Trophoblast cell (in vitro differentiated cells and primary cell): ENCODE data around the gene SPINDOC.

Experiments
- DNase-seq, 2 donors: peaks; one replicate each; pipeline ENCODE4 v3.0.0-alpha.2; 2016
- H2AFZ ChIP-seq: 2 replicates; pipeline ENCODE4 v1.6.1; 2013; ENCODE audit warnings: low read length, moderate library complexity, mild to moderate bottlenecking; ENCODE audit not compliant: insufficient read depth, poor library complexity
- H2AK5ac ChIP-seq: 2 replicates; pipeline ENCODE4 v1.6.1; 2013; ENCODE audit warnings: mild to moderate bottlenecking, low read length
- H2BK120ac ChIP-seq: 2 replicates; pipeline ENCODE4 v1.6.1; 2013; ENCODE audit warnings: low read length, mild to moderate bottlenecking, moderate library complexity; ENCODE audit not compliant: insufficient read depth, poor library complexity
- H2BK12ac ChIP-seq: 2 replicates; pipeline ENCODE4 v1.6.1; 2013; ENCODE audit warnings: mild to moderate bottlenecking, low read length, moderate library complexity
- H2BK5ac ChIP-seq: 2 replicates; pipeline ENCODE4 v1.6.1; 2013; ENCODE audit warnings: low read length, low read depth, moderate library complexity, mild to moderate bottlenecking; ENCODE audit not compliant: poor library complexity
- H3K14ac ChIP-seq: 2 replicates; pipeline ENCODE4 v1.6.1; 2013; ENCODE audit warnings: mild to moderate bottlenecking, low read length
- H3K18ac ChIP-seq: 2 replicates; pipeline ENCODE4 v1.6.1; 2013; ENCODE audit warnings: mild to moderate bottlenecking, low read length
- H3K23ac ChIP-seq: 2 replicates; pipeline ENCODE4 v1.6.1; 2013; ENCODE audit warnings: low read length
- H3K27ac ChIP-seq: 2 replicates; pipeline ENCODE4 v1.5.1; 2013; ENCODE audit warnings: low read depth, mild to moderate bottlenecking, inconsistent platforms, low read length, moderate library complexity
- H3K27me3 ChIP-seq: 2 replicates; pipeline ENCODE4 v1.6.1; 2013; ENCODE audit warnings: inconsistent platforms, mild to moderate bottlenecking, low read length, moderate library complexity; ENCODE audit not compliant: insufficient read depth
- H3K36me3 ChIP-seq, 2 experiments: 1 replicate in 1 of 2; 2 replicates in 1 of 2; pipeline ENCODE4 v1.6.1; 2013; ENCODE audit warnings: low read length in 2 of 2, mild to moderate bottlenecking in 2 of 2, moderate library complexity in 1 of 2; ENCODE audit not compliant: insufficient read depth in 2 of 2, control insufficient read depth in 1 of 2
- H3K4ac ChIP-seq: 2 replicates; pipeline ENCODE4 v1.6.1; 2013; ENCODE audit warnings: low read depth, mild to moderate bottlenecking, low read length, moderate library complexity
- H3K4me1 ChIP-seq, 2 experiments: 1 replicate in 1 of 2; 2 replicates in 1 of 2; pipeline ENCODE4 v1.6.1; 2013; ENCODE audit warnings: low read length in 2 of 2, mild to moderate bottlenecking in 2 of 2, moderate library complexity in 1 of 2; ENCODE audit not compliant: insufficient read depth in 2 of 2, control insufficient read depth in 1 of 2
- H3K4me2 ChIP-seq: 2 replicates; pipeline ENCODE4 v1.6.1; 2013; ENCODE audit warnings: inconsistent platforms, mild to moderate bottlenecking, low read length, moderate library complexity
- H3K4me3 ChIP-seq: 2 replicates; pipeline ENCODE4 v1.5.1; 2013; ENCODE audit warnings: mild to moderate bottlenecking, low read depth, low read length, inconsistent platforms
- H3K79me1 ChIP-seq: one replicate; pipeline ENCODE4 v1.6.1; 2013; ENCODE audit warnings: low read length
- H3K79me2 ChIP-seq: 2 replicates; pipeline ENCODE4 v1.6.1; 2013; ENCODE audit warnings: low read length, mild to moderate bottlenecking; ENCODE audit not compliant: control insufficient read depth, insufficient read depth, poor library complexity
- H3K9ac ChIP-seq: 2 replicates; pipeline ENCODE4 v1.6.1; 2013; ENCODE audit warnings: mild to moderate bottlenecking, low read length
- H3K9me3 ChIP-seq: 2 replicates; pipeline ENCODE4 v1.6.1; 2013; ENCODE audit warnings: low read depth, mild to moderate bottlenecking, control low read depth, inconsistent platforms, low read length; ENCODE audit not compliant: insufficient read depth
- H4K12ac ChIP-seq: 2 replicates; pipeline ENCODE4 v1.6.1; 2013; ENCODE audit warnings: low read depth, mild to moderate bottlenecking, low read length, moderate library complexity
- H4K8ac ChIP-seq: 2 replicates; pipeline ENCODE4 v1.6.1; 2013; ENCODE audit warnings: low read depth, mild to moderate bottlenecking, low read length, moderate library complexity
- H4K91ac ChIP-seq: one replicate; pipeline ENCODE4 v1.6.1; 2013; ENCODE audit warnings: low read depth, mild to moderate bottlenecking, low read length, moderate library complexity
- WGBS: extraction: QIAGEN DNeasy Blood & Tissue Kit; methylation state at CpG from one replicate; pipeline ENCODE4 v1.1.7; 2013; ENCODE audit warnings: missing lambda C conversion rate; ENCODE audit not compliant: insufficient read length, insufficient coverage; ENCODE audit errors: extremely low coverage; 5-methylcytosine and 5-hydroxymethylcytosine counted together

SPINDOC gene

GRCh38 chr11:63872800-63873197 is 59.5 kb downstream of the SPINDOC start:
- no peak overlapping the region for H4K8ac ChIP-seq
- no peak overlapping the region for H4K91ac ChIP-seq
- no peak for DNase-seq
- H3K4me1 ChIP-seq = peaks cover 33 to 35% of the 10 kb centered on the region in 2 experiments
- H2BK120ac ChIP-seq = no peak overlapping the region
- no peaks in the 10 kb centered on the region for H3K9me3 ChIP-seq
- no peak overlapping the region for H2BK12ac ChIP-seq
- no peak overlapping the region for H2BK5ac ChIP-seq
- no peak overlapping the region for H4K12ac ChIP-seq
- peak overlapping the region; percentile 28 for H3K27ac ChIP-seq
- H3K9ac ChIP-seq = no peak overlapping the region
- no peak overlapping the region for H3K4me3 ChIP-seq
- H3K36me3 ChIP-seq = peaks cover 8% of the 10 kb centered on the region in 2 experiments
- no peak overlapping the region for H3K23ac ChIP-seq
- no peak overlapping the region for H3K18ac ChIP-seq
- no peak overlapping the region for H2AK5ac ChIP-seq
- H3K4me2 ChIP-seq = no peak overlapping the region
- no peak overlapping the region for H3K14ac ChIP-seq
- peaks cover 2% of the 10 kb centered on the region for H3K79me1 ChIP-seq
- no peaks in the 10 kb centered on the region for H3K27me3 ChIP-seq
- peak overlapping the region; percentile 61 for H3K4ac ChIP-seq
- no peak overlapping the region for H2AFZ ChIP-seq
- WGBS = no CpG with 5 or more reads among the region's 5 CpGs
- H3K79me2 ChIP-seq = peaks cover 22% of the 10 kb centered on the region

GRCh38 chr11:63873311-63873710 is 60.1 kb downstream of the SPINDOC start:
- Histone ChIP-seq H2BK120ac (no peak overlapping the region), H3K4me3 (no peak overlapping the region)

GRCh38 chr11:63874511-63874910 is 61.3 kb downstream of the SPINDOC start:
- no peaks in the 10 kb centered on the region for H3K9me3 ChIP-seq
- H3K36me3 ChIP-seq = peaks cover 8% of the 10 kb centered on the region in 2 experiments
- H3K4me3 ChIP-seq = no peak overlapping the region
- no peak overlapping the region for H4K8ac ChIP-seq
- H3K18ac ChIP-seq = no peak overlapping the region
- H3K79me2 ChIP-seq = peaks cover 17% of the 10 kb centered on the region
- WGBS = no CpG with 5 or more reads among the region's 6 CpGs
- H3K27ac ChIP-seq = no peak overlapping the region
- peak; percentile 16 to 65 for DNase-seq
- H3K14ac ChIP-seq = no peak overlapping the region
- H2AK5ac ChIP-seq = no peak overlapping the region
- H3K4me1 ChIP-seq = peaks cover 28 to 31% of the 10 kb centered on the region in 2 experiments
- no peak overlapping the region for H4K91ac ChIP-seq
- H3K23ac ChIP-seq = no peak overlapping the region
- no peaks in the 10 kb centered on the region for H3K27me3 ChIP-seq
- no peak overlapping the region for H2BK5ac ChIP-seq
- H3K9ac ChIP-seq = no peak overlapping the region
- H2BK120ac ChIP-seq = no peak overlapping the region
- no peak overlapping the region for H2BK12ac ChIP-seq
- no peak overlapping the region for H3K4me2 ChIP-seq
- peak overlapping the region; percentile 1 for H2AFZ ChIP-seq
- no peak overlapping the region for H4K12ac ChIP-seq
- H3K79me1 ChIP-seq = peaks cover 2% of the 10 kb centered on the region
- H3K4ac ChIP-seq = peak overlapping the region; percentile 11

More at GRCh38 chr11:63873311-63873710, 60.1 kb downstream of the SPINDOC start:
- no peak overlapping the region for H4K12ac ChIP-seq
- peaks cover 23% of the 10 kb centered on the region for H3K79me2 ChIP-seq
- no peak overlapping the region for H2BK5ac ChIP-seq
- peaks cover 2% of the 10 kb centered on the region for H3K79me1 ChIP-seq
- H3K4ac ChIP-seq = peak overlapping the region; percentile 81
- peaks cover 8% of the 10 kb centered on the region in 2 experiments for H3K36me3 ChIP-seq
- no peak overlapping the region for H2AK5ac ChIP-seq
- no peak overlapping the region for H3K9ac ChIP-seq
- no peak for DNase-seq
- no peak overlapping the region for H3K23ac ChIP-seq
- no peak overlapping the region for H4K91ac ChIP-seq
- no peak overlapping the region for H3K18ac ChIP-seq
- H2AFZ ChIP-seq = no peak overlapping the region
- no CpG with 5 or more reads among the region's 5 CpGs for WGBS
- H4K8ac ChIP-seq = no peak overlapping the region
- no peaks in the 10 kb centered on the region for H3K9me3 ChIP-seq
- H3K27ac ChIP-seq = no peak overlapping the region
- H3K4me1 ChIP-seq = peaks cover 35 to 38% of the 10 kb centered on the region in 2 experiments
- H3K4me2 ChIP-seq = no peak overlapping the region
- no peaks in the 10 kb centered on the region for H3K27me3 ChIP-seq
- no peak overlapping the region for H2BK12ac ChIP-seq
- H3K14ac ChIP-seq = no peak overlapping the region

GRCh38 chr11:63875506-63876065 is 62.3 kb downstream of the SPINDOC start:
- Histone ChIP-seq H2AK5ac (no peak overlapping the region), H3K18ac (peak overlapping the region; percentile 25), H2BK5ac (no peak overlapping the region), H3K14ac (no peak overlapping the region), H2AFZ (no peak overlapping the region), H3K4me1 (peaks cover 30 to 31% of the 10 kb centered on the region in 2 experiments), H3K9ac (no peak overlapping the region), H3K27me3 (no peaks in the 10 kb centered on the region), H3K4me3 (no peak overlapping the region), H2BK12ac (no peak overlapping the region), H3K79me2 (peaks cover 18% of the 10 kb centered on the region), H2BK120ac (no peak overlapping the region), H3K4me2 (no peak overlapping the region), H4K8ac (no peak overlapping the region), H4K12ac (no peak overlapping the region), H3K9me3 (no peaks in the 10 kb centered on the region), H3K27ac (no peak overlapping the region), H3K79me1 (no peaks in the 10 kb centered on the region), H3K36me3 (peaks cover 5 to 6% of the 10 kb centered on the region in 2 experiments), H4K91ac (no peak overlapping the region), H3K23ac (no peak overlapping the region), H3K4ac (peak overlapping the region; percentile 34)
- WGBS = no CpG with 5 or more reads among the region's 8 CpGs
- DNase-seq = no peak
